ENCODE measurements around the gene POT1. TPM values are rescaled to one million over a fixed set of nuclear protein-coding genes. Genes with fewer than 3 reads are reported as not detected.

Gene POT1
- total and polyA plus RNA-seq, 2 of the 8 experiments (the other 6 are each of a cell fraction or from before 2014, with no cell fraction given), result 13.1 to 22.8 TPM

DNA sequence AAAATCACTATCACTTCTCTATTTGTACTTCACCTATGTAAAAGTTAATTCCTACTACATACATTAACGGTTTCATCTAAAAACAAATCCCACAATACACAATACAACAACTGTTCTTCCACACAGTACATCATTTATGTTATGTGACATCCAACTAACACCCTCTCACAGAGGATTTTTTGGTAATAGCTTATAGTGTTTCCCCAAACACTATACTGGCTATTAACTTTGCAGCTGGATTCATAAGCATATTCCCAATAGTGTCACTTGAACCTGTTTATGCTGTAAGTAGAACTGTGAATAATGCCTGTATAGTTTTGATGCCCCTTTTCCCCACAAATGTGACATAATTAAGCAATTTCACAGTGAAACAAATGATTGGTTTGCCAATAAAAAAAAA, 49.9 kb downstream of the POT1 start:
- no peak overlapping the region for H2BK5ac ChIP-seq (ENCODE audit: low read depth, low read length)
- H3K9me3 ChIP-seq (ENCODE audit: insufficient read depth in 2 of 2, low read depth in 1 of 2, low read length in 1 of 2), result no peaks in the 10 kb centered on the region
- no peaks in the 10 kb centered on the region for H3K4me1 ChIP-seq (replicated peaks in 1 of 4; ENCODE audit: control insufficient read depth in 3 of 4, insufficient read depth in 4 of 4, low read length in 3 of 4)
- no peaks in the 10 kb centered on the region for H4K20me1 ChIP-seq (replicated peaks in 1 of 2; ENCODE audit: control insufficient read depth in 1 of 2, insufficient read depth in 2 of 2, low read length in 2 of 2)
- 74% methylated on average over 1 of the region's 1 CpG; no CpG with 5 or more reads in 1 of the 2 experiments for WGBS, 2 experiments (ENCODE audit: extremely low coverage in 1 of 2, insufficient coverage in 1 of 2, insufficient read length in 1 of 2, insufficient replicate concordance in 2 of 2, low coverage in 1 of 2, low lambda C conversion rate in 2 of 2, missing lambda C conversion rate in 1 of 2)
- FAIRE-seq, result no peak
- no peaks in the 10 kb centered on the region for H3K27me3 ChIP-seq (replicated peaks in 1 of 4; ENCODE audit: control insufficient read depth in 3 of 4, extremely low read depth in 1 of 4, insufficient read depth in 3 of 4, low read length in 3 of 4)
- H3K79me1 ChIP-seq (ENCODE audit: low read depth, low read length), result no peaks in the 10 kb centered on the region
- no peak overlapping the region for H2BK15ac ChIP-seq (ENCODE audit: low read length)
- no peak overlapping the region for H4K5ac ChIP-seq (ENCODE audit: insufficient read length, low read depth, low read length)
- TF ChIP-seq PHF8 (conservative IDR thresholded peaks at IDR 0.05; ENCODE audit: low read depth, low read length) (no peak), EZH2 (IDR thresholded peaks at IDR 0.05; ENCODE audit: low read depth, low read length, severe bottlenecking) (no peak), SIN3A (conservative IDR thresholded peaks at IDR 0.05 in 1 of 2, IDR thresholded peaks at IDR 0.05 in 1 of 2; ENCODE audit: low read depth in 1 of 2, low read length in 2 of 2) (no peak), ATF2 (IDR thresholded peaks at IDR 0.05; ENCODE audit: low read length) (no peak)
- TF ChIP-seq, protein P1, sequence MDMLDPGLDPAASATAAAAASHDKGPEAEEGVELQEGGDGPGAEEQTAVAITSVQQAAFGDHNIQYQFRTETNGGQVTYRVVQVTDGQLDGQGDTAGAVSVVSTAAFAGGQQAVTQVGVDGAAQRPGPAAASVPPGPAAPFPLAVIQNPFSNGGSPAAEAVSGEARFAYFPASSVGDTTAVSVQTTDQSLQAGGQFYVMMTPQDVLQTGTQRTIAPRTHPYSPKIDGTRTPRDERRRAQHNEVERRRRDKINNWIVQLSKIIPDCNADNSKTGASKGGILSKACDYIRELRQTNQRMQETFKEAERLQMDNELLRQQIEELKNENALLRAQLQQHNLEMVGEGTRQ (IDR thresholded peaks at IDR 0.05; ENCODE audit: low read length), result no peak
- no peak overlapping the region for H4K91ac ChIP-seq (replicated peaks; ENCODE audit: insufficient read length, low read length)
- H2BK12ac ChIP-seq (ENCODE audit: low read depth, low read length), result no peak overlapping the region
- H3K14ac ChIP-seq (ENCODE audit: insufficient read length), result no peak overlapping the region
- H3K9ac ChIP-seq (replicated peaks in 1 of 4; ENCODE audit: extremely low read depth in 1 of 4, low read depth in 3 of 4, low read length in 3 of 4), result no peak overlapping the region
- H3K27ac ChIP-seq (ENCODE audit: low read depth, low read length), result no peak overlapping the region
- no peak overlapping the region for H2BK120ac ChIP-seq (replicated peaks; ENCODE audit: low read depth, low read length)
- CTCF ChIA-PET (ENCODE audit: partially characterized antibody), result no interaction called here
- H3K18ac ChIP-seq (ENCODE audit: extremely low read depth, low read length), result no peak overlapping the region
- no peak overlapping the region for H2AFZ ChIP-seq (ENCODE audit: low read length)
- no peak for DNase-seq (ENCODE audit: low read depth in 1 of 2, low spot score in 2 of 2)
- no peaks in the 10 kb centered on the region for H3K79me2 ChIP-seq (ENCODE audit: control insufficient read depth in 1 of 2, insufficient read depth in 2 of 2, low read length in 2 of 2)
- H3K36me3 ChIP-seq (ENCODE audit: control insufficient read depth in 2 of 4, insufficient read depth in 4 of 4, low read length in 3 of 4), result no peaks in the 10 kb centered on the region
- H4K8ac ChIP-seq (ENCODE audit: extremely low read depth, insufficient read depth, low read length), result no peak overlapping the region
- POLR2A ChIA-PET (ENCODE audit: partially characterized antibody), result no interaction called here
- H3K4ac ChIP-seq (replicated peaks; ENCODE audit: insufficient read length, low read depth, low read length), result no peak overlapping the region
- H3K4me3 ChIP-seq (ENCODE audit: extremely low read depth in 1 of 4, insufficient read depth in 2 of 4, low read depth in 3 of 4, low read length in 4 of 4), result no peak overlapping the region
- no peak overlapping the region for H3K56ac ChIP-seq (replicated peaks; ENCODE audit: insufficient read length, low read depth, low read length)
- H3K23ac ChIP-seq (ENCODE audit: insufficient read length), result no peak overlapping the region
- no peak overlapping the region for H2AK5ac ChIP-seq (ENCODE audit: low read depth, low read length)
- H3K4me2 ChIP-seq (ENCODE audit: insufficient read depth in 1 of 2, low read depth in 2 of 2, low read length in 2 of 2), result no peak overlapping the region
- no peak overlapping the region for H2BK20ac ChIP-seq (ENCODE audit: low read length)
- H3K23me2 ChIP-seq (ENCODE audit: low read depth, low read length), result no peaks in the 10 kb centered on the region
